Measurements from ENCODE around the gene TMEM132A. TPM values are rescaled to one million over a fixed set of nuclear protein-coding genes. Genes with fewer than 3 reads are reported as not detected.
A peak's percentile ranks its signal among the peaks of the same experiment; 100 is the strongest.

TMEM132A gene
- total and polyA plus RNA-seq, 9 donors: 2.9 to 34.1 (median 21.3) TPM

- H3K4me3 ChIP-seq: no peak overlapping the region
Measured at GRCh38 chr11:60934124-60934789, 10.0 kb downstream of the TMEM132A start.

DNA sequence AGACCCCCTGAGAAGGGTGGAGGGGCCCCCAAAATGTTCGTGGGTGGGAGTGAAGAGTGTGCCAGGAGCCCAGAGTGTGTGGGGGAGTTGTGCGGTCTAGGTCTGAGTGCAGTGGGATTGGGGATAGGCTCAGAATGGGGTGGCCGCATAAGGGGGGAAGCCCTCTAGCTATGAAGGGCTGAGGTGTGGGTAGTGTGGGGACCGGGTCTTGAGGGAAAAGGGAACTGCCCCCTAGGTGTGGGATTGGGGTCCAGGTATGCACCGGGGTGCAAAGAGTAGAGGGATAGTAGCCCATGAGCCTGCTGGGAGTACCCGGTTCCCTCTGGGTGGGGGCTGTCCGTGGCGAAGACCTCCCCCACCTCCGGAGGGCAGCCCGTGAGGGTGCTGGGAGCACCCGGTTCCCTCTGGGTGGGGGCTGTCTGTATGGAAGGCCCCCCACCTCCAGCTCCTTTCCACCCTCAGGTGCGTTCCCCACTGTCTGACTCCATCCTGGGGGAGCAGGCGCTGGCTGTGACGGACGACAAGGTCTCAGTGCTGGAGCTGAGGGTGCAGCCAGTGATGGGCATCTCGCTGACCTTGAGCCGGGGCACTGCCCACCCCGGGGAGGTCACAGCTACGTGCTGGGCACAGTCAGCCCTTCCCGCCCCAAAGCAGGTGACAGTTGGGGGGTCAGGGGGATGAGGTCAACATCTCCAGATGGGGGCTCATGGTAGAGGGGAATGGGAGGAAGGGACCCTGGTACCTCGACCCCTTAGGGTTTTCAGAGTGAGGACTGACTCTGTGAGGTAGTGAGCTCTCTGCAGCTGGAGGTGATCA is 10.7 kb downstream of the TMEM132A start:
- no peaks in the 10 kb centered on the region for H3K27me3 ChIP-seq
- H3K4me1 ChIP-seq (ENCODE audit: insufficient read depth): no peaks in the 10 kb centered on the region
- no peaks in the 10 kb centered on the region for H3K36me3 ChIP-seq
- TF ChIP-seq, protein P1, sequence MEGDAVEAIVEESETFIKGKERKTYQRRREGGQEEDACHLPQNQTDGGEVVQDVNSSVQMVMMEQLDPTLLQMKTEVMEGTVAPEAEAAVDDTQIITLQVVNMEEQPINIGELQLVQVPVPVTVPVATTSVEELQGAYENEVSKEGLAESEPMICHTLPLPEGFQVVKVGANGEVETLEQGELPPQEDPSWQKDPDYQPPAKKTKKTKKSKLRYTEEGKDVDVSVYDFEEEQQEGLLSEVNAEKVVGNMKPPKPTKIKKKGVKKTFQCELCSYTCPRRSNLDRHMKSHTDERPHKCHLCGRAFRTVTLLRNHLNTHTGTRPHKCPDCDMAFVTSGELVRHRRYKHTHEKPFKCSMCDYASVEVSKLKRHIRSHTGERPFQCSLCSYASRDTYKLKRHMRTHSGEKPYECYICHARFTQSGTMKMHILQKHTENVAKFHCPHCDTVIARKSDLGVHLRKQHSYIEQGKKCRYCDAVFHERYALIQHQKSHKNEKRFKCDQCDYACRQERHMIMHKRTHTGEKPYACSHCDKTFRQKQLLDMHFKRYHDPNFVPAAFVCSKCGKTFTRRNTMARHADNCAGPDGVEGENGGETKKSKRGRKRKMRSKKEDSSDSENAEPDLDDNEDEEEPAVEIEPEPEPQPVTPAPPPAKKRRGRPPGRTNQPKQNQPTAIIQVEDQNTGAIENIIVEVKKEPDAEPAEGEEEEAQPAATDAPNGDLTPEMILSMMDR (IDR thresholded peaks at IDR 0.05): no peak
- no peak for TF ChIP-seq POLR2A (IDR thresholded peaks at IDR 0.05)
- no peak for TF ChIP-seq EP300 (IDR thresholded peaks at IDR 0.05)
- H3K27ac ChIP-seq: no peak overlapping the region
- intact Hi-C loops (cut with DNase I): no loop called here
- WGBS, 3 donors: 68 to 75% (median 72%) methylated on average over 21 of the region's 21 CpGs
- peak in 1 of 5 donors; percentile 20 for DNase-seq
- H3K9me3 ChIP-seq: no peaks in the 10 kb centered on the region
- H3K4me3 ChIP-seq: no peak overlapping the region

More at GRCh38 chr11:60934124-60934789, 10.0 kb downstream of the TMEM132A start:
- Histone ChIP-seq H3K9me3 (no peaks in the 10 kb centered on the region), H3K27ac (no peak overlapping the region), H3K27me3 (no peaks in the 10 kb centered on the region), H3K4me1 (ENCODE audit: insufficient read depth) (no peaks in the 10 kb centered on the region), H3K36me3 (no peaks in the 10 kb centered on the region)
- DNase-seq: no peak
- intact Hi-C loops (cut with DNase I): no loop called here
- WGBS, 3 donors: 83 to 89% (median 83%) methylated on average over 57 of the region's 57 CpGs
- TF ChIP-seq POLR2A (IDR thresholded peaks at IDR 0.05) (no peak), EP300 (IDR thresholded peaks at IDR 0.05) (no peak)
- TF ChIP-seq, protein P1 (IDR thresholded peaks at IDR 0.05): no peak

- Histone ChIP-seq H3K4me1 (ENCODE audit: insufficient read depth) (no peaks in the 10 kb centered on the region), H3K27ac (no peak overlapping the region), H3K9me3 (no peaks in the 10 kb centered on the region), H3K36me3 (no peaks in the 10 kb centered on the region), H3K4me3 (no peak overlapping the region), H3K27me3 (no peaks in the 10 kb centered on the region)
- TF ChIP-seq, protein P1 (IDR thresholded peaks at IDR 0.05): no peak
- no peak for TF ChIP-seq EP300 (IDR thresholded peaks at IDR 0.05)
- TF ChIP-seq POLR2A (IDR thresholded peaks at IDR 0.05): no peak
- 83 to 91% (median 90%) methylated on average over 27 of the region's 27 CpGs for WGBS, 3 donors
- DNase-seq: peak in 1 of 5 donors; percentile 19
- intact Hi-C loops (cut with DNase I): no loop called here
Measured at GRCh38 chr11:60935676-60936442, 11.6 kb downstream of the TMEM132A start.

GRCh38 chr11:60936467-60937143 is 12.3 kb downstream of the TMEM132A start:
- Histone ChIP-seq H3K4me3 (no peak overlapping the region), H3K27ac (no peak overlapping the region), H3K36me3 (no peaks in the 10 kb centered on the region), H3K27me3 (no peaks in the 10 kb centered on the region), H3K9me3 (no peaks in the 10 kb centered on the region), H3K4me1 (ENCODE audit: insufficient read depth) (no peaks in the 10 kb centered on the region)
- 83 to 87% (median 86%) methylated on average over 15 to 18 of the region's 18 CpGs for WGBS, 3 donors
- intact Hi-C loops (cut with DNase I): no loop called here
- peak in 1 of 5 donors; percentile 23 for DNase-seq
- TF ChIP-seq POLR2A (IDR thresholded peaks at IDR 0.05): no peak
- TF ChIP-seq EP300 (IDR thresholded peaks at IDR 0.05): no peak
- TF ChIP-seq, protein P1 (IDR thresholded peaks at IDR 0.05): no peak

Data from ovary (tissue), 9 donors.